Activated CD8-positive, alpha-beta T cell treated with anti-CD3 and anti-CD28 coated beads for 36 hours (primary cell): ENCODE results near the gene NPB. TPM values are rescaled to one million over a fixed set of nuclear protein-coding genes. Genes with fewer than 3 reads are reported as not detected.
A peak's percentile ranks its signal among the peaks of the same experiment; 100 is the strongest.

Experiments
- ATAC-seq: fragments of 200-7000 bp; cut with Tn5 transposase; one replicate; pipeline ENCODE4 v1.10.0; 2021; ENCODE audit warnings: mild to moderate bottlenecking, moderate library complexity
- CTCF ChIA-PET: fragments of 350-600 bp; sonication (Branson Sonifier 250); formaldehyde crosslinking; loops from one replicate; lab custom pipeline; 2021; ENCODE audit warnings: antibody characterized with exemption; lab: Charles Lee
- POLR2A ChIA-PET: fragments of 350-600 bp; sonication (Branson Sonifier 250); formaldehyde crosslinking; loops from one replicate; lab custom pipeline; 2021; ENCODE audit warnings: antibody characterized with exemption; lab: Charles Lee
- DNase-seq: peaks from one replicate; pipeline ENCODE4 v3.0.0-alpha.2; 2020
- H3K27ac Mint-ChIP-seq: one replicate; pipeline ENCODE4 v1.8.0; 2021; ENCODE audit warnings: mild to moderate bottlenecking, mixed read lengths
- H3K27me3 Mint-ChIP-seq: one replicate; pipeline ENCODE4 v1.8.0; 2021; ENCODE audit warnings: mixed read lengths
- H3K36me3 Mint-ChIP-seq: one replicate; pipeline ENCODE4 v1.8.0; 2021; ENCODE audit warnings: low read depth, mixed read lengths
- H3K4me1 Mint-ChIP-seq: one replicate; pipeline ENCODE4 v1.8.0; 2021; ENCODE audit warnings: low read depth, mixed read lengths
- H3K4me3 Mint-ChIP-seq: one replicate; pipeline ENCODE4 v1.8.0; 2021; ENCODE audit warnings: mild to moderate bottlenecking, moderate library complexity, mixed read lengths
- H3K9me3 Mint-ChIP-seq: one replicate; pipeline ENCODE4 v1.8.0; 2021; ENCODE audit warnings: mixed read lengths
- intact Hi-C: fragments of 100-400 bp; cut with micrococcal nuclease; formaldehyde crosslinking; loops from one replicate; pipeline ENCODE4 v1.10.0; 2022
- total RNA-seq, 2 experiments: library from RNA; stranded (reverse); gene quantifications; one replicate each; pipeline ENCODE4 v1.2.3, GENCODE V29; 2021
- TF ChIP-seq, protein P1 (sequence below): fragments of 200-600 bp; IDR thresholded peaks from one replicate; pipeline ENCODE4 v1.8.0; 2022; ENCODE audit warnings: antibody characterized with exemption, mild to moderate bottlenecking

NPB gene
- total RNA-seq, 2 experiments from 2014 or later: 0.18 TPM; not detected in 1

GRCh38 chr17:81885869-81886548 is 16.0 kb upstream of the NPB start:
- TF ChIP-seq, protein P1, sequence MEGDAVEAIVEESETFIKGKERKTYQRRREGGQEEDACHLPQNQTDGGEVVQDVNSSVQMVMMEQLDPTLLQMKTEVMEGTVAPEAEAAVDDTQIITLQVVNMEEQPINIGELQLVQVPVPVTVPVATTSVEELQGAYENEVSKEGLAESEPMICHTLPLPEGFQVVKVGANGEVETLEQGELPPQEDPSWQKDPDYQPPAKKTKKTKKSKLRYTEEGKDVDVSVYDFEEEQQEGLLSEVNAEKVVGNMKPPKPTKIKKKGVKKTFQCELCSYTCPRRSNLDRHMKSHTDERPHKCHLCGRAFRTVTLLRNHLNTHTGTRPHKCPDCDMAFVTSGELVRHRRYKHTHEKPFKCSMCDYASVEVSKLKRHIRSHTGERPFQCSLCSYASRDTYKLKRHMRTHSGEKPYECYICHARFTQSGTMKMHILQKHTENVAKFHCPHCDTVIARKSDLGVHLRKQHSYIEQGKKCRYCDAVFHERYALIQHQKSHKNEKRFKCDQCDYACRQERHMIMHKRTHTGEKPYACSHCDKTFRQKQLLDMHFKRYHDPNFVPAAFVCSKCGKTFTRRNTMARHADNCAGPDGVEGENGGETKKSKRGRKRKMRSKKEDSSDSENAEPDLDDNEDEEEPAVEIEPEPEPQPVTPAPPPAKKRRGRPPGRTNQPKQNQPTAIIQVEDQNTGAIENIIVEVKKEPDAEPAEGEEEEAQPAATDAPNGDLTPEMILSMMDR: no peak
- intact Hi-C loops: no loop called here
- POLR2A ChIA-PET: interaction anchor here (0.7 to 5.6 kb wide), 7 partner anchors 10 to 30 kb away, joined by 3 to 73 read pairs (median 10); partner anchors contain the start of genes ARHGDIA and P4HB
- H3K27ac Mint-ChIP-seq: peak overlapping the region; percentile 0
- no peaks in the 10 kb centered on the region for H3K9me3 Mint-ChIP-seq
- no peaks in the 10 kb centered on the region for H3K27me3 Mint-ChIP-seq
- CTCF ChIA-PET: interaction anchor here (1.3 kb wide), 1 partner anchor 34 kb away, joined by 3 read pairs; no protein-coding TSS in a partner anchor
- H3K36me3 Mint-ChIP-seq: peaks cover 72% of the 10 kb centered on the region
- ATAC-seq: no peak
- H3K4me3 Mint-ChIP-seq: no peak overlapping the region
- peaks cover 10% of the 10 kb centered on the region for H3K4me1 Mint-ChIP-seq
- DNase-seq: no peak

GRCh38 chr17:81888105-81888987 is 13.7 kb upstream of the NPB start:
- POLR2A ChIA-PET: interaction anchor here (0.6 to 3.1 kb wide), 8 partner anchors 8 to 211 kb away, joined by 3 to 14 read pairs (median 4); partner anchors contain the start of gene ARHGDIA
- intact Hi-C loops: no loop called here

GRCh38 chr17:81888988-81889595 is 12.9 kb upstream of the NPB start:
- Mint-ChIP-seq H3K36me3 (peaks cover 61% of the 10 kb centered on the region), H3K9me3 (no peaks in the 10 kb centered on the region), H3K27me3 (no peaks in the 10 kb centered on the region), H3K4me1 (peaks cover 15% of the 10 kb centered on the region), H3K27ac (peak overlapping the region; percentile 42), H3K4me3 (peak overlapping the region; percentile 85)
- CTCF ChIA-PET: no interaction called here
- TF ChIP-seq, protein P1: no peak
- ATAC-seq (no peak), DNase-seq (no peak)
- intact Hi-C loops: no loop called here
- POLR2A ChIA-PET: interaction anchor here (0.6 to 3.1 kb wide), 10 partner anchors 9 to 227 kb away, joined by 3 to 14 read pairs (median 4); partner anchors contain the start of gene ARHGDIA

More at GRCh38 chr17:81888105-81888987, 13.7 kb upstream of the NPB start:
- ATAC-seq: no peak
- Mint-ChIP-seq H3K27ac (peak overlapping the region; percentile 42), H3K36me3 (peaks cover 63% of the 10 kb centered on the region), H3K9me3 (no peaks in the 10 kb centered on the region), H3K4me3 (peak overlapping the region; percentile 85), H3K27me3 (no peaks in the 10 kb centered on the region), H3K4me1 (peaks cover 13% of the 10 kb centered on the region)
- CTCF ChIA-PET: no interaction called here
- TF ChIP-seq, protein P1: no peak
- no peak for DNase-seq

GRCh38 chr17:81889602-81890001 is 12.4 kb upstream of the NPB start:
- Mint-ChIP-seq H3K27ac (peak overlapping the region; percentile 39), H3K4me1 (peaks cover 15% of the 10 kb centered on the region), H3K36me3 (peaks cover 56% of the 10 kb centered on the region), H3K27me3 (no peaks in the 10 kb centered on the region), H3K4me3 (peak overlapping the region; percentile 85), H3K9me3 (no peaks in the 10 kb centered on the region)
- ChIA-PET CTCF (interaction anchor here (1.4 kb wide), 1 partner anchor 13 kb away, joined by 3 read pairs; no protein-coding TSS in a partner anchor), POLR2A (interaction anchor here (0.6 to 3.1 kb wide), 7 partner anchors 9 to 227 kb away, joined by 3 to 14 read pairs (median 4); partner anchors contain the start of gene ARHGDIA)
- TF ChIP-seq, protein P1: no peak
- intact Hi-C loops: no loop called here
- DNase-seq (no peak), ATAC-seq (no peak)
